Esophagus muscularis mucosa (tissue), 3 donors: ENCODE data around the gene CRYBB1.

Experiments used
- POLR2A ChIP-seq: fragments of 450-650 bp; IDR thresholded peaks from one replicate; pipeline ENCODE4 v1.6.1; 2017; ENCODE audit warnings: antibody characterized with exemption, moderate library complexity, mild to moderate bottlenecking, low read depth
- POLR2AphosphoS5 ChIP-seq, 2 donors: sonication (generic); formaldehyde crosslinking; IDR thresholded peaks; one replicate each; pipeline ENCODE4 v1.6.1; 2017; ENCODE audit warnings: antibody characterized with exemption in 2 of 2
- TF ChIP-seq, protein P1 (sequence below), 3 experiments: fragments of 200-600 bp in 2 of 3; fragments of 450-650 bp in 1 of 3; sonication (generic) in 2 of 3; IDR thresholded peaks; one replicate each; pipeline ENCODE4 v1.5.1; 2017 to 2019; ENCODE audit warnings: antibody characterized with exemption in 3 of 3, mild to moderate bottlenecking in 2 of 3, moderate library complexity in 1 of 3

DNA sequence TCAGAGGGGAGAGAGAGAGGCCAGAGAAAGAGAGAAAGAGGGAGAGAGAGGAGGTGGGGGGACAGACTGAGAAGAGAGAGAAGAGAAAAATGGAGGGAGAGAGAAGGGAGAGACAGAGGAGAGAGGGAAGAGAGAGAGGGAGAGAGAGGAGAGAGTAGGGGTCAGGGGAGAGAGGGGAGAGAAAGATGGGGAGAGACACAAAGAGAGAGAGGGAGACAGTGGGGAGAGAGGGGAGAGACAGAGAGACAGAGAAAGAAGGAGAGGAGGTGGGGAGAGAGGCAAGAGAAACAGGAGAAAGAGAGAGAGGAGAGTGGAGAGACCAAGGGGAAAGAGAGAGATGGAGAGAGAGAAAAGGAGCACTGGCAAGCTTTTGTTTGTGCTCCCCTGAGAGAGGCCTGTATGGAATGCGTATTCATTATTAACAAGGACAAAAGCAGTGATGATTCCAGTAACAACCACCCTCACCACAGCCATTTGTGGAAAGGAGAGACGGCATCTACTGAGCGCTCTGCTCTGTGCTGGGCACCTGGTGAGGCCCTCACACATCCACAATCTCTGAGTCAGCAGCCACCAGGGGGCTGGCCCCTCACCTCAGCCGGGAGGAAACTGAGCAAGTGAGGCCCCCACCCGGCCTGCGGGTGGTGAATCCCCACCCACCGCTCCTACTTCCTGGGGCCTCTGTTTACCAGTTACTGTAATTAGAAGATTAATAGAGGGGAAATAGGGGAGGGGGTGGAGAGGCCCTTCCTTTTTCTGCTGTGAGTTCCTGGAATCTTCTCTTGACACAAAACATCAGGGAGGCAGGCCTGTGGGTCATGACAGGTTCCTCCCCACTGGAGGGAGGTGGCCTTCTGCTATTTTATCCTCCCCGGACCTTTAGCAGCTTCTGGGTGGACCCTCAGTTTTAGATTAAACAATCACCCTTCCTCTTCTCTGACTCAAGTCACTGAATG is 24.9 kb upstream of the CRYBB1 start:
- no peak for TF ChIP-seq POLR2AphosphoS5 (IDR thresholded peaks at IDR 0.05)
- no peak for TF ChIP-seq POLR2A
- TF ChIP-seq, protein P1, sequence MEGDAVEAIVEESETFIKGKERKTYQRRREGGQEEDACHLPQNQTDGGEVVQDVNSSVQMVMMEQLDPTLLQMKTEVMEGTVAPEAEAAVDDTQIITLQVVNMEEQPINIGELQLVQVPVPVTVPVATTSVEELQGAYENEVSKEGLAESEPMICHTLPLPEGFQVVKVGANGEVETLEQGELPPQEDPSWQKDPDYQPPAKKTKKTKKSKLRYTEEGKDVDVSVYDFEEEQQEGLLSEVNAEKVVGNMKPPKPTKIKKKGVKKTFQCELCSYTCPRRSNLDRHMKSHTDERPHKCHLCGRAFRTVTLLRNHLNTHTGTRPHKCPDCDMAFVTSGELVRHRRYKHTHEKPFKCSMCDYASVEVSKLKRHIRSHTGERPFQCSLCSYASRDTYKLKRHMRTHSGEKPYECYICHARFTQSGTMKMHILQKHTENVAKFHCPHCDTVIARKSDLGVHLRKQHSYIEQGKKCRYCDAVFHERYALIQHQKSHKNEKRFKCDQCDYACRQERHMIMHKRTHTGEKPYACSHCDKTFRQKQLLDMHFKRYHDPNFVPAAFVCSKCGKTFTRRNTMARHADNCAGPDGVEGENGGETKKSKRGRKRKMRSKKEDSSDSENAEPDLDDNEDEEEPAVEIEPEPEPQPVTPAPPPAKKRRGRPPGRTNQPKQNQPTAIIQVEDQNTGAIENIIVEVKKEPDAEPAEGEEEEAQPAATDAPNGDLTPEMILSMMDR (IDR thresholded peaks at IDR 0.05) = no peak
